Stimulated activated CD8-positive, alpha-beta memory T cell treated with anti-CD3 and anti-CD28 coated beads, Interleukin-4, amount 100 ng/mL, for 24 hours (primary cell): ENCODE measurements around the gene PRX.
A peak's percentile ranks its signal among the peaks of the same experiment; 100 is the strongest.

Experiments
- DNase-seq: peaks from one replicate; pipeline ENCODE4 v3.0.0-alpha.2; 2020; ENCODE audit warnings: low read depth

Gene PRX

DNA sequence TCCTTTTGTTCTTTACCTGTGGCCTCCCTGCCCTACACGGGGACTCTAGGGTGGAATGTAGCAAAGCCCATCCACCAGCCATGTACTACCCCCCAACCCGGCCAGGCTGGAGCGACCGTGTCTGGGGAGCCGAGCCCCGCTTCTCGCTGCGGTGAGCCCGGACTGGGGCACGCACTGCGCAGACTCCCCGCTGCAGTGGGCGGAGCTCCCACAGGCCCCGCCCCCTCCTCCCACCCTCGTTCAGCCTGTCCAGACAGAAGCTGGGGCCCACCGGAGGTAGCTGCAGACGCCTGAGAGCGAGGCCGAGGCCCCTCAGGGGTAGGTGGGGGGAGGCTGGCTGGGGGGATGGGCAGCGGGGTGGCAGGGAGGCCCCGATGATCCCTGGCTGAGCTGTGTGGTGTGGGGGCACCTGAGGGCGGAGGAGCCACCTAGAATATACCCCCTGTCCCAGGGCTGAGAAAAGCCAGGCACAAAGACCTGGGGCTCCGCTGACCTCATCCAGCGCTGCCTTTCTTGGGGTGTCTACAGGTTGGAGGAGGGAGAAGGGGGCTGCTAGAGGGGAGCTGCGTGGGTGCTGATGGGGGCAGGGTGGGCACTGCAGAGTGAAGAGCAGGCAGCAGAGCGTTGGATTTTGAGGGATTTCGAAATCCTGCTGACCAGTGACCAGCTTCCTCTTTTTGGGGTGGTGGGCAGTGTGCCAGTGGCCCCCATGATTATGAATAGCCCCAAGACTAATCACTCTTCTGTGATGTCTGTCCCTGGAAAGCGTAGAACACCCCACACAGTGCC is 47.4 kb downstream of the PRX start:
- peak; percentile 40 for DNase-seq

DNA sequence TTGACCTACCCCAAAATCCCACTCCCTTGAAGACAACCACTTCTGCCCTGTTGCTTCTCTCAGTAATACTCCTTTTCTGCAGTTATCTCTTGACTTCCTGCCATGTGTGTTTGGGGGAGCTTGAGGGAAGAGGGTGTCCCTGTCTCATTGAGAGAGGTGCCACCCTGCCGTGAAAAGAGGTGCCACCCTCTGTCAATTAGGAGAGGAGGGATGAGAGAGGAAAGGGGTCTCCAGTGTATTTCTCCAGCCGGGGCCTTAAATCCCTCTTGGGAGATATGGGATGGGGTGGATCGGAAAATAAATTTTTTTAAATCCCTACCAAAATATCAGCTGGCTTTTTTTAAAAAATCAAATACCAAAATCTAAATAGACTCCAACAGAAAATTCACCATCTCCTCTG is 48.2 kb downstream of the PRX start:
- DNase-seq: no peak

DNA sequence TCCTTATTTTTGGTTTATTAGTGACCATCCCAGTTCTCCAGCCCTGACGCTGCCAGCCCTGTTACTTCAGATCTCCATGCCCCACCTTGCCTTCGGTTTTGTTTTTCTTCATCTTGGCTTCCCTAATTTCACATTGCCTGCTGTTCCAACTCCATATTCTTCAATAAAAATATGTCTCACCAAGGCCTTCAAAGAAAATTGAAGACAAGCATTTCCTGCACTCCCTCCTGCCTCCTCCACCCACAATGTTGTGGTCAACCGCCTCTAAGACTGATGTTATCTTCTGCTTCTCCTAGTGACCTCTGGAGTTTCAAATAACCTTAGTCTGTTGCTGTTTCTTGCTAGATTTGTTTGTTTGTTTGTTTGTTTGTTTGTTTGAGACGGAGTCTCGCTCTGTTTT is 50.1 kb downstream of the PRX start:
- no peak for DNase-seq

DNA sequence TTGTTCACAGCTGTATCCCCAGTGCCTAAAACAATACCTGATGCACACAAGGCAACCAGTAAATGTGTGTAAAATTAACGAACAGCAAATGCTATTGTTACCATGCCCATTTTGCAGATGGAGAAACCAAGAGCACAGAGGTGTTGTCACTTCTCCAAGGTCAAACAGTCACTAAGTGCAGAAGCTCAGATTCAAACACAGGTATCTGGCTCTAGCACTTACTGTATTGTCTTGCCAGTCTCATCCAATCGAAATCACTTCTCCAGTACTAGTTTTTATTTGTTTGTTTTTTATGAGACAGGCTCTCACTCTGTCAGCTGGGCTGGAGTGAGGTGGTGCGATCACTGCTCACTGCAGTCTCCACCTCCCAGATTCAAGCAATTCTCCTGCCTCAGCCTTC is 51.0 kb downstream of the PRX start:
- DNase-seq: no peak

DNA sequence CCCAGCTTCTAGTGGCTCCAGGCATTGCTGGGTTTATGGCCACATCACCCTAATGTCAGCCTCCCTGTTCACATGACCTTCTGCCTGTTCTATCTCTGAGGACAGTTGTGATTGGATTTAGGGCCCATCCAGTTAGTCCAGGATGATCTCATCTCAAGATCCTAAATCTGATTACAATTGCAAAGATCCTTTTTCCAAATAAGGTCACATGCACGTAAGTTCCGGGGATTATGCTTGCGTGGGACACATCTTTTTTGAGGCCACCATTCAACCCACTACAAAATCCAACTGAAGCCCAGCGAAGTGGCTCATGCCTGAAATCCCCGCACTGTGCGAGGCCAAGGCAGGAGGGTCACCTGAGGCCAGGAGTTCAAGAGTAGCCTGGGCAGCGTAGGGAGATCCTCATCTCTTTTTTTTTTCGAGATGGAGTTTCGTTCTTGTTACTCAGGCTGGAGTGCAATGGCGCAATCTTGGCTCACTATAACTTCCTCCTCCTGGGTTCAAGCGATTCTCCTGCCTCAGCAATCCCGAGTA is 52.4 kb downstream of the PRX start:
- no peak for DNase-seq

DNA sequence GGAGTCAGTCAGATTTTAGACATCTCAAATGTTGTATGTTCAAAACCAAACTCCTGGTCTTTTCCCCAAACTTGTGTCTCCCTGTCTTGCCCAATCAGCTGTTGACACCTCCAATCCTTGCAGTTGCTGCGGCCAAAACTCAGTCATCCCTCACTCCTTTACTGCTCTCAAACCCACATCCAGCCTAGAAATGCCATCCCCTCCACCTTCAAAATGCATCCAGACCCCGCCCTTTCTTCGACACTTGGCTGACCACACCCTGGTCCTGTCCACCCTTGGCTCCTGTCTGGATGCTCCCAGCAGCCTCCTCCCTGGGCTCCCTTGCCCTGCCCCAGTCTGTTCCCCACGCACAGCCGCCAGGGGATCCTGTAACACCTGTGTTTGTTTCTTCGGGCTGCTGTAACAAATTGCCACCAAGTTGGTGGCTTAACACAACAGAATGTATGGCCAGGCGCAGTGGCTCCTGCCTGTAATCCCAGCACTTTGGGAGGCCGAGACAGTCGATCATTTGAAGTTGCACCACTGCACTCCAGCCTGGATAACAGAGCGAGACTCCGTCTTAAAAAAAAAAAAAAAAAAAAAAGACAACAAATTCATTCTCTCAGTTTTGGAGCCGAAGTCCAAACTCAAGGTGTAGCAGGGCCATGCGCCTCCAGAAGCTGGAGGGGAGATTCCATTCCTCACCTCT is 53.0 kb downstream of the PRX start:
- no peak for DNase-seq

DNA sequence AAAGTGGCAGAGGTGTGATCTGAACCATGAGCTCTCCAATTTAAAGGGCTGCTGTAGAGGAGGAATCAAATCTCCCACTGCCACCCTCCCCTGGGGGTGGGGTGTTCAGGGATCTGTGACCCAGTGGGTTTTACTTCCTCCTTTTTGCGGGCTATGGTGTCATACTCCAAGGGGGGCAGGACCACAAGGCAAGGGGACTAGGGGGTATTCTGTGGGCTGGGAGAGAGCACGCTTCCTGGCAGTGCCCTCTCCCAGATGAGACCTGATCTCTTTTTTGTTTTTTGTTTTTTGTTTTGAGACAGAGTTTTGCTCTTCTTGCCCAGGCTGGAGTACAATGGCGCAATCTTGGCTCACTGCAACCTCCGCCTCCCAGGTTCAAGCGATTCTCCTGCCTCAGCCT is 54.4 kb downstream of the PRX start:
- DNase-seq: no peak

- DNase-seq: no peak
Measured at GRCh38 chr19:40357640-40358039, 55.5 kb downstream of the PRX start.

- DNase-seq: no peak
Measured at GRCh38 chr19:40356681-40357595, 56.2 kb downstream of the PRX start.

DNA sequence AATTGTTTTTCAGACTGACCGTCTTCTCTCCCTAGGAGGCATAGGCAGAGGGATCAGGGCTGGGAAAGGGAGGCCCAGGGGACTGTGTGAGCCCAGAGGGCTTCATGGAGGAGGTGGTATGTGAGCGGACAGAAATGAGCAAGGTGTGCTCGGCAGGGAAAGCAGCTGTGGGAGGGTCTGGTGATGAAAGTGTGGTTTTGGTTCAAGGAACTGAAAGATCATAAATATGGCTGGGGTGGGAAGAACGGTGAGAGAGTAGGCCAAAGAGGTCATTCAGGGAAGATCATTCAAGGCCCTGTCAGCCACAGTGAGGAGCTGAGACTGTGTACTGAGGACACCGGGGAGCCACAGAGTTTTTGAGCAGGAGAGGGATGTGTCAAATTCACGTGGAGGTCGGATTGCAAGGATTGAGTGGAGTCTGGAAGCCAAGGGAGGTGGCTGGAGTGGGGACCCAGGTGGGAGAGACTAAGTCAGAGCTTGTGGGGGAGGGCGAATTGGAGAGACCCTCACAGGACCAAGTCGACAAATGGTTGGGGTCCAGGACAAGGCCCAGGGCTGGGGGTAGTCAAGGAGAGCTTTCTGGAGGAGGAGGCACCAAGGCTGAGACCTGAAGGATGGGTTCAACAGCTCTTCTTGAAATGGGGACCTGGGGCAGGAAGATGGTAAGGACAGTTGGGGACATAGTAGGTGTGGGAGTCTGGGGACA is 57.0 kb downstream of the PRX start:
- DNase-seq: no peak

DNA sequence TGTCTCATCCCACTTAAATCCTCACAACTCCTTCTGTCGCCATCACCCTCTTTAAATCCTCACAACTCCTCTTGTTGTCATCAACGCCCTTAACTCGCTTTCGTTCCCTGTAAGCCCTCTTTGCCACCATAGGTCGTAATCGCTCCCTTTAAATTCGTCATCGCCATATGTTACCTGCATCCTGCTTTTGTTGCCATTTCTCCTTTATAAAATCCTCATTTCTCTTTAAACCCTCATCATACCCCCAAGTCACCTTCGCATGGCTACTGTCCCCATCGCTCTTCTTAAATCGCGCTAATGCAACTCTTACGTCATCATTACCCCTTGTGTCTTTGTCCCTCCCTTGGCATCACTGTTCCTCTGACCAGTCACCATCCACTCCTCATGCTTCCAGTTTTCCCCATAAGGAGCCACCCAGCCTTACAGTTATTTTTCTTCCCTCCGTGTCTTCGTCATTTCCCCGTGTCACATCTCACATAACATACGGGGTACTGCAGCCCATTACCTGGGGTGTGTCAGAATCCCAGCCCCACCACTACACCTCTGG is 64.1 kb downstream of the PRX start:
- no peak for DNase-seq

- peak; percentile 98 for DNase-seq
Measured at GRCh38 chr19:40348125-40348913, 64.9 kb downstream of the PRX start, which contains the start of the genes C19orf47 and PLD3. Gene C19orf47, minus strand, starts transcription at chr19:40348397. Its CDS starts 6,540 bp downstream, at chr19:40341857. Gene PLD3, plus strand, starts transcription at chr19:40348695. Its CDS starts 17,789 bp downstream, at chr19:40366484.

GRCh38 chr19:40344422-40344821 is 68.8 kb downstream of the PRX start:
- no peak for DNase-seq
